ENCODE data around the gene TNFRSF18.

DNA sequence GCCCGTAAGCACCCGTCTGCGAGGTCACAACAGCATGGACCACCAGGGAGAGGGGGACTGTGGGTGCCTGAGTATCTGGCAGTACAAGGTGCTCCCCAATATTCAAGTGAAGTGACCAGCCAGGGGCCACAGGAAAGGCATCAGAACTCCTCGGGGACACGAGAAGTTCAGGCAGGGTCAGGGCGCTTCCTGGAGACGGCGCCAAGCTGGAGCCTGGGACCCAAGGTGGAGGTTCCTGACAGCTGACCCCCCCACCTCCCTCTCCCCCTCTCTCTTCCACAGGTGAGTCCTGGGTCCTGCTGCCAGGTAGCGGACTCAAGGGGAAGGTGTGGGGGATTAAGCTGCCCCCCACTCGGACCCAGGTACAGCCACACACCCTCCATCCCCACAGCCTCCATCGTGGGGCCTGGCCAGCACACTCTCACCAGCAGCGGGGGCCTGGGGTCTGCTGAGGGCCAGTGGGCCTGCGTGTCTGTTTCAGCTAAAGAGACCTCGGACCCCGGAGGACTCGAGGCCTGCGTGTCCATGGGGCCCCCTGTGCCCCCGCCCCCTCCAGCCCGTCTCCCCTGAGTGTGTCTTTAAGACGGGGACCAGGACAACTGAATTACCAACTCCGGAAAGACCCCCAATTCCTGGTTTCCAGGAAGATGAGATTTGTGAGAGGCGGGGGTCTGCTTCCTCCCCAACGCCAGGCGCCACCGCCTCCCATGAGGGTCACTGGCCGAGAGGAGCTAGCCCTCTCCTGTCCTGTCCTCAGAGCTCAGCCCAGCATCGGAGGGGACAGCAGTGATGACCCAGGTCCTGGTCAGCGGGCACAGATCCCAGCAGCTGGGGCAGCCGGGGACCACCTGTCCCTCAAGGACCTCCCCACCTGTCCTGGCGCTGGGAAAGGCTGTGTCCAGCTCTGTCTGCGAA, 6.2 kb downstream of the TNFRSF18 start:
- TF ChIP-seq TAF1 (IDR thresholded peaks at IDR 0.05; ENCODE audit: borderline replicate concordance, insufficient read depth, low read length) (no peak), SIN3A (IDR thresholded peaks at IDR 0.05; ENCODE audit: borderline replicate concordance, insufficient read depth, low read length) (no peak), REST (IDR thresholded peaks at IDR 0.05; ENCODE audit: insufficient read depth in 1 of 2, low read depth in 2 of 2, low read length in 2 of 2) (no peak), POLR2AphosphoS5 (IDR thresholded peaks at IDR 0.05; ENCODE audit: low read depth, low read length) (no peak)

Data from PFSK-1 (cell line).